HG03196 (cell line): ENCODE data around the gene METTL23.
"Not testable (repeated sequence)": the region's sequence is repeated elsewhere in the genome, so short reads cannot be mapped to it uniquely, and the experiment has no call there.

Source experiments
- ATAC-seq: cut with Tn5 transposase; IDR thresholded peaks from one replicate; pipeline ENCODE4 v1.9.1; 2021; ENCODE audit not compliant: unreplicated experiment

The METTL23 gene

DNA sequence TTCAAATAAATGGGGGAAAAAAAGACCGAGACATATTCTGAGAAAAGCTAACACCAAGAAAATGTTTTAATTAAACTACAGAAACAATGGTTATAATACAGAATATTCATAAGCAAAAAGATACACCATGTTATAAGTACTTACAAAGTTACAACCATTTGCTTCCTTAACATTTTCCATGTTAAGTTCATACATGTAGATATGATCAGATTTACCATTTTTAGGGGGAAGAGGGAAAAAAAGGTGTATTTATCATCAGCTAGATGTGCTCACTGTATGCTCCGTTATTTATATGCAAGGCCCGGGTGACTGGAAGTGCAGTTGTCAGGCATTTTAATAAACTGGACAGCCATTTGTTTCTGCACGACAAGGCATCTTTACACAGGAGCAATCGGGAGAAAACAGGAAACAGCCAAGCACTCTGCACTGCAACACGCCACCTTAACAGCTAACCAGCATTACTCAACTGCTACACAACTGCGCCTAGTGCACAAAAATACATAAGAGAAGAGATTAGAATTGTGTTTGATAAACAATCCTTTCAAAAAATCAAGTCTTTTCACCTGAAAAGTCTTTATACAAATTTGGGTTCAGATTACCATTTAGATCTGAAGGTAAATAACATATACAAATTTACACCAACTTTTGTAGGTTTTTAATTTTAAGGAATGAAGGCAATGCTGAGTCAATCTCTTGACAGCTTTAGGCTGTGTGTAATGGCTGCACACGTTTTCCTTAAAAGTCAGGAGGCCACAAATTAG is 7.6 kb downstream of the METTL23 start:
- ATAC-seq, result no peak

DNA sequence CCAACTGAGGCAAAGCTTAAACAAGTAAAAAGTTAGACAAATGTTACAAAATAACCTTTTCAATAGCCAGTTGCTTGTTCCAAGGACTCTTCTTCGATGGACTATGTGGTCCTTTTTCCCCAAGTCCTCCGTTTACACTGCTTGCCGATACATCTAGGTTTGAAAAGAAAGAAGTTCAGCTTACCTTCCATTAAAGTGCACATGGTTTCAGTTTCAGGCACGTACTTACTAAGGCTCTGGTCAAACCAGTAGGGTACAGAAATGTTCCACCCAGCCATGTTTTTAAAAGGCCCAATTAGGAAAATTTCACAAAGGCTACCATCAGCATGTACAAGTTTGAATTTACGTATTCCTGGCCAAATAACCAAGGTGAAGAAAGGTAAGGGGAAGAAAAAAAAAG is 8.4 kb downstream of the METTL23 start:
- no peak for ATAC-seq

DNA sequence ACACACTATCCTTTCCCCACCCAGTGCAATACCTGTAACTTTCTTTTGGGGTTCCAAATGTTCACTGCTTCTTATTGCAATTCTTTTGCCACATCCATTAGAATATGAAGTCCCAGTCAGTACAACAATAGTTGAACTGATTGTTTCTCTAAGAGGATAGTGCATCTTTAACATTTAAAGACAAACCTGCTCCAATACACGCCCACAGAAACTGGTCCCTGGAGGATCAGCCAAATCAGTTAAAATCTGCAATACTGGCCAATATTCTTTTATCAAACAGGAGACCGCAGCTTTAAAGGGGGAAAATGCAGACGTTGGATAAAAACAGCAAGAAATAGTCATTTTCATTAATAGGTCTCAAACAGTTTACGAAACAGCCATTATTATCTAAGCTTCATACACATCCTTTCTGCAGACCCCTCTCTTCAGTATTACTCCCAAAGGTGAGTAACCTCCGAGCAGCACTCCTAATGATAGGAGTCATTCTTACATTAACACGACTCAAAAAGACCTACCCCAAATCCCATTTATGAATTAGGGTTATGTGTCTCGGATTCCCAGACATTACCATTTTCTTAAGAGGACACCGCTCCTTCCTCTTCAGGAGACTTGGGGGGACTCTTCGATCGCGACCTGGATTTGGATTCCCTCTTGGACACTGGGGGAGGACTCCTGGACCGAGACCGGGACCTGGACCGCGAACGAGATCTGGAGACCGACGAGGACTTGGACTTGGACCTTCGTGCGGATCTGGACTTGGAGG is 9.1 kb downstream of the METTL23 start:
- no peak for ATAC-seq

GRCh38 chr17:76736349-76737081 is 9.9 kb downstream of the METTL23 start:
- ATAC-seq, result peak; percentile 19

DNA sequence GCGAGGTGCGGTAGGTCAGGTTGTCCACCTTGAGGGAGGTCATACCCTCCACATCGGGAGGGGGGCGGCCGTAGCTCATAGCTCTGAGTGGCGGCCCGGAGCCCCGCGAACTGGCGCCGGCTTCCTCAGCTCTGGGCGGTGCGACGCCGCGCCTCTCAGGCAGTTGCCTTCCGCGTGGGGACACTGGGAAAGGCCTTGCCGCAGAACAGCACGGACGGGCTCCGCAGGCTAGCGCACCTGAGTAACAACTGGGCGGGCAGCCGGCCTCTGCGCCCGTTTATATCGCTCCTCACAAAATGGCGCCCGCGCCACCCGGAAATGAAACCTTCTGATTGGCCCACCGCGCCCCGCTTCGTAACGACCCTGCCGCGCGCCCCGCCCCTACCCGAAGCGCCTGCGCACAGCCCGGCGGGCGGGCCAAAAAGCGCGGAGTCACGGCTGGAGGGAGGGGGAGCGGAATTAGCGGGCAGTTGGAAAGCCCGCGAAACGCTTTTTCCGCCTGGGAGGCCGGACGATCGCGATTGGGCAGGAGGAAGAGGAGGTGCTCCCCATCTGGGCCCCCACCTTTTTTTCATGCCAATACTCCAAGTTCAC is 10.5 kb downstream of the METTL23 start, which contains the start of gene SRSF2:
TSS of gene SRSF2 (minus strand) at position 250 of the 594 bp plus-strand sequence. CDS start at position 79, 171 bp downstream.
- ATAC-seq, result peak; percentile 69

DNA sequence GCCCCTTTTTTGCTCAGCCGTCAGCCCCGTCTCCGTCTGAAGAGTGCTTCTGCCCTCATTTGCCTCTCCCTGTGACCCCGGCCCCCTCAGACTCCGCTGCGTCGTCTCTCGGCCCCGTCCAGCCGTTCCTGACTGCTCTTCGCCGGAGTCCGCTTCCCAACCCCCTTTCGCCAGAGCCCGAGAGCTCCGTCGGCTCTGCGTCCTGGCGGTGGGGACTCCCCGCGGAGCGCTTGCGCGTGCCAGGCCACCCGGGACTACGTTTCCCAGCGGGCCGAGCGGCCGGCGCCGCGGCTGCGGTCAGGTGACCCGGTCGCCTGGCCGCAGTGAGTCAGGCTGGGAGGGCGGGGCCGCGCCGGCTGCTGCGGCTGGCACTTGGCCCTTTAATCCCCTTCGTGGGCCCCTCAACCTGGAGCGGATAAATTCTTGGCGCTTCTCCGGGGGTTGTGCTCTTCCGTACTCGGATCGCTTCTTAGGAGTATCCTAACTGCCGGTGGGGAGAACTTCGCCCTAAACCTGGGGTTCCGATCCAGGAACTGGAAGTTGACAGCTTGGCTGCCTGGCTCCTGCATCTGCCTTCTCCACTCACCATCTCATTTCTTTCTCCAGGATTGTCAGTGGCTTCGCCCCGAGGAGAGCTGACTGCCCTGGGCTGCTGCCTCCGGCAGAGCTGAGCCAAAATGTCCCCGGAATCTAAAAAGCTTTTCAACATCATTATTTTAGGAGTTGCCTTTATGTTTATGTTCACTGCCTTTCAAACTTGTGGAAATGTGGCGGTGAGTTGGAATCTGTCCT is 11.2 kb downstream of the METTL23 start, which contains the start of gene MFSD11:
TSS of gene MFSD11 (plus strand) at position 444 of the 792 bp plus-strand sequence. CDS start at position 678, 234 bp downstream.
- peak; percentile 58 for ATAC-seq

DNA sequence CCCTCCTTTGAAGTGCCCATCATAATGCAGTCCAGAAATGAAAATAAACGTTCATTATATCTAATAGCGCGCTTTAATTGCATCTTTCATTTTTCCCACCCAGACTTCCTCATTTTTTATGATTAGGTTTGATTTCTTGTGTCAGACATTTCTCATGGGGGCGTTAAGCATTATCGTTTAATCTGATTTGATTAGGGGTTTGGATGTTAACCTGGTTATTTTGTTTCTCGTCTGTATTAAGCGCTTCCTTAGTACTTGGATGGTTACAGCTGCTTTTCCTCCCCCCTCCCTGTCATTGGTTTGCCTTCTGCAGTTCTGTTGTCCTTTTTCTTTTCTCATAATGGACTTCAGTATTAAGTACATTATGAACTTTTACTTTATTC is 11.8 kb downstream of the METTL23 start:
- ATAC-seq, result no peak

DNA sequence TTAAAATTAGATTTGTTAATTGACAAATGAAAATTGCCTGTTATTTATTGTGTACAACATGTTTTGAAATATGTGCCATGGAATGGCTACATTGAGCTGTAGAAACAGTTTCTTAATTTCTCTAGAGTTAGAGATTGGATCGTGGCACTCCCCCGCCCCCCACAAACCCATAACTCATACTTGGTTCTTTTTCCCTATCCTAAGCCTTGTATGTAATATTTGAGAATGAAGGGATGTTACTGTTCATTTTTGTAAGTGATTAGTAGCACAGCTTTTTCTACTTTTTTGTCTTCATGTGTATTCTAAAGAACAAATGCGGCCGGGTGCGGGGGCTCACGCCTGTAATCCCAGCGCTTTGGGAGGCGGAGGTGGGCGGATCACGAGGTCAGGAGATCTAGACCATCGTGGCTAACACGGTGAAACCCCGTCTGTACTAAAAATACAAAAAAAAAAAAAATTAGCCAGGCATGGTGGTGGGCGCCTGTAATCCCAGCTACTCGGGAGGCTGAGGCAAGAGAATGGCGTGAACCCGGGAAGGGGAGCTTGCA is 13.0 kb downstream of the METTL23 start:
- not testable (repeated sequence) for ATAC-seq

DNA sequence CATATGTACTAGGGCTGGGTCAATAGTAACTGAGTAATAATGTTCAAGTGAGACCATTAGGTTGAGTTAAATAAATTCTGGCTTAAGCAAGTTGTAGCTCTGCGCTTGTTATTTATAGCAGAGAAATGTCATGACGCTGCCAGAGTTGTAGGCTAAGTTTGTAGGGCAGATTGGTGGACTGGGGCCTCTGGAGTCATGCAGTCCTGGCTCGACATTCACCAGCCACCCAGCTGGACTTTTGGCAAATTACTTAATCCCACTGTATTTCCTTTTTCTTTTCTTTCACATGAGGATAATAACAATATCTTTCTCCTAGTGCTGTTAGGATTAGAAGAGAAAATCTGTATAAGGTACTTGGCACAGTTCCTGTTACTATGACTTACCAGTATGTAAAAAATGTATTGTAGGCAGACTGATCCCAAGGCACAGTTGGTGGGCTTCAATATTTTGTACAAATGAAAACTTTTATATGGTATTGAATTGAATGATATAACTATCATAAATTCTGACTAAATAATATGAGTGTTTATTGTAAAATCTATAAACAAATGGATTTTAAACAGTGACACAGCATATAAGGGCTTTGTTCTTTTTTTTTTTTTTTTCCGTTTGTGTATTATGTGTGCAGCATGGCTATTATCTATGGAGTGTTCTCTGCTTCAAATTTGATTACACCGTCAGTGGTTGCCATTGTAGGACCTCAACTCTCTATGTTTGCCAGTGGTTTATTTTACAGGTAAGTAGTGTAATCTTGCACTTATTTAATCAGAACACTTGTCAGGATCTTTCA is 13.9 kb downstream of the METTL23 start:
- ATAC-seq, result no peak

DNA sequence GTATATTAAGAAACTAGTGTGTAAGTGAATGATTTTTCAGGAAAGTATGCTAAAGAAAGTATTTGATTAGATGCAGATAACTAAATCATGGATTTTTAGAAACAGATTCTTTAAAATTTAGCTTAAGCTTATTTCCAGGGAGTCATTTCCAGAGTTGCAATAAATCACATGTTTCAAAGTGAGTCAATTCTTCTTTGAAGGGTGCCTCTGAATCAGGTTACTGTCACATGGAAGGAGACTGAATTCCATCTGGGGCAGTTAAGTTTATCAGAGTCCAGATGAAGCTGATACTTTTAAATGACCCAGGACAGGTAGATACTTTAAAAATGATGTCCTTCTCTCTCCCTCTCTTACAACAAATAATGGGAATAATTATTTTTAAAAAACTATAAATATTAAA is 16.3 kb downstream of the METTL23 start:
- no peak for ATAC-seq

- no peak for ATAC-seq
Observed at GRCh38 chr17:76744747-76745146, 18.1 kb downstream of the METTL23 start.

GRCh38 chr17:76745785-76746184 is 19.1 kb downstream of the METTL23 start:
- not testable (repeated sequence) for ATAC-seq

DNA sequence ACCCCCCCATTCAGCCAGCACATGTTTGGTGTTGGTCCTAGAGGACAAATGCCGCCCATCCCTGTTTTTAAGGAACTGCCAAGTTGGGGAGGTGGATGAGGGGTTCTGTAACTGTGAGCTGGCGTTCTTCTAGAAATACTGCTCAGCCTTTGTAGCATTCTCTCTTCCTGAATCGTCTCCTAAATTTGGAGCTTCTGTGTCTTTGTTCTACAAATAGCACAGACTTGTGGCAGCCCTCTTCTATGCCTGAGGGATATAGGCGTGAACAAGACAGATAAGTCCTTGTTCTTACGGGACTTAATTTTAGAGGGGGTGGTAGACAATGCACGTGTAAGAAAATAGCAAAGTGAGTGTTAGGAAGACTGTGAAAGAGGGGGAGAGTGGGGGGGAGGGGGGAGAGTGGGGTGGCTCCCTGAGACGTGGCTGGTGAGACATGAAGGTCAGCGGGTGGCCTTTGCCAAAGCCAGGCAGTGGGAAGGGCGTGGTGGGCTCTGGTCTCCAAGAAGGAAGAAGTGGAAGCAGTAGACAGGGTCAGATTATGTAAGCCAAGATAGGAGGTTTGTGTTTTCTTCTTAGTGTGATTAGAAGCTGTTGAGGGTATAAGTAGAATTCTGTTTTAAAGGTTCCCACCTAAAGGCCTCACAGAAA is 21.2 kb downstream of the METTL23 start:
- no peak for ATAC-seq

- ATAC-seq, result no peak
Observed at GRCh38 chr17:76748657-76749056, 22.0 kb downstream of the METTL23 start.

DNA sequence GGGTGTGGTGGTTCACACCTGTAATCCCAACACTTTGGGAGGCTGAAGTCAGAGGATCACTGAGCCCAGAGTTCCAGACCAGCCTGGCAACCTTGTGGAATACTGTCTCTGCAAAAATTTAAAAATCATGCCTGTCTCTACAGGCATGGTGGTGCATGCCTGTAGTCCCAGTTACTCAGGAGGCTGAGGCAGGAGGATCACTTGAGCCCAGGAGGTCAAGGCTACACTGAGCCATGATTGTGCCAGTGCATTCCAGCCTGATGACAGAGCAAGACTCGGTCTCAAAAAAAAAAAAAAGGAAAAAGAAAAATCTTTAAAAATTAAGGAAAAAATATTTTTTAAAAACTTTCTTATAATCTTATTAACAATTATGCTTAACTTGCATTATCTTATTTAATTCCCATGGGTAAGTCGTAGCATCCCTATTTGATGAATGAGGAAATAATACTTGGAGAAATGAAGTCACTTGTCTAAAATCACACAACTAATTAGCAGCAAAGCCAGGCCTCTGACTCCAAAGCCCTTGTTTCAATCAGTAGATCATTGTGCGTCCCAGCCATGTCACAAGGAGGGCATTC is 24.9 kb downstream of the METTL23 start:
- ATAC-seq, result no peak

- ATAC-seq, result no peak
Observed at GRCh38 chr17:76752006-76752405, 25.4 kb downstream of the METTL23 start.

- no peak for ATAC-seq
Observed at GRCh38 chr17:76753061-76753961, 26.7 kb downstream of the METTL23 start.
